Subcutaneous abdominal adipose tissue (tissue), 5 donors: Measurements from ENCODE around the gene STRBP.

Source experiments
- H3K27ac ChIP-seq: one replicate; pipeline ENCODE4 v1.7.0; 2013; ENCODE audit warnings: low read depth, mild to moderate bottlenecking, inconsistent platforms, low read length, moderate library complexity
- H3K27me3 ChIP-seq, 5 donors: one replicate each; pipeline ENCODE4 v1.7.0; 2013; ENCODE audit warnings: low read length in 5 of 5, inconsistent platforms in 1 of 5; ENCODE audit not compliant: control insufficient read depth in 5 of 5, insufficient read depth in 4 of 5
- H3K36me3 ChIP-seq, 5 donors: one replicate each; pipeline ENCODE4 v1.7.0; 2013; ENCODE audit warnings: low read length in 5 of 5; ENCODE audit not compliant: control insufficient read depth in 5 of 5, insufficient read depth in 5 of 5
- H3K4me1 ChIP-seq, 5 donors: one replicate each; pipeline ENCODE4 v1.7.0; 2013; ENCODE audit warnings: low read length in 5 of 5, mild to moderate bottlenecking in 3 of 5, moderate library complexity in 1 of 5; ENCODE audit not compliant: control insufficient read depth in 5 of 5, insufficient read depth in 5 of 5
- H3K4me3 ChIP-seq, 5 donors: one replicate each; pipeline ENCODE4 v1.7.0; 2013; ENCODE audit warnings: low read length in 5 of 5, low read depth in 1 of 5
- H3K9ac ChIP-seq, 5 donors: one replicate each; pipeline ENCODE4 v1.7.0; 2013; ENCODE audit warnings: low read length in 5 of 5, mild to moderate bottlenecking in 4 of 5, moderate library complexity in 3 of 5
- H3K9me3 ChIP-seq, 5 donors: one replicate each; pipeline ENCODE4 v1.7.0; 2013; ENCODE audit warnings: low read length in 5 of 5; ENCODE audit not compliant: control insufficient read depth in 5 of 5
- donor health status: healthy.
- donor health status: healthy.
- donor health status: healthy.
- donor health status: healthy.
- donor health status: healthy.

The STRBP gene

DNA sequence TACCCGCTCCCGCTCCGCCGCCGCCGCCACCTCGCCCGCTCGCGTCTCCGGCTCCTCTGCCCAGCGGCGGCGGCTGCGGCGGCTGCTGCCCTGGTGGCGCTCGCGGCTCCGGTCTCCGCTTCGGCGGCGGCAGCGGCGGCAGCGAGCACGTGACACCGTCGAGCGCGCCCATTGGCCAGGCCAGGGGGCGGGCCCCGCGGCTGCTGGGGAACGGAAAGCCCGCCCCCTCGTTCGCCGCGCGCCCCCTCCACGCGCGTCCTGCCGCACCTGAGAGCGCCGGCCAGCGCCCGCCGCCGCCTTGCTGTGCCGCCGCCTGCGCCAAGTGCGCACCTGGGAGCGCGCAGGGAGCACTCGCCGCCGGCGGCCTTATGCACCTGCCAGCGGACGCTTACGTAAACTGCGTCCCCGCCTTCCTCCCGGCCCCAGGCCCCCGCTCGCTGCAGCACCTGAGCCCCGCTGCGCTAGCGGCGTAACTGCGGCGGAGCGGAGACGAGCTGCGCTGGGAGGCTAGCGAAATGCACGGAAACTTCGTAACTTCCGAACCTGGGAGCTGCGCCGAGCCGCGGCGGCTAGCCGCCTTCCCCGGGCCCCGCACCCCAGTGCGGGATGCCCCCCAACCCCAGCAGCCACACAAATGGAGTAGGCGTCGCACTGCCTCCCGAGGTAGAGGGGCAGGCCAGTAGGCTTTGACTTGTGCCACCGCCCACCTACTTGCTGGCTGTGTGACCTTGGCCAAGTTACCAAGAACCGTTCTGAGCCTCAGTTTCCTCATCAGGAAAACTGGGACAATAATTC is at the start of gene STRBP:
Gene STRBP, minus strand, starts transcription at position 122 of the 795 bp plus-strand sequence. CDS start 84,452 bp downstream, outside the sequence.
- no peaks in the 10 kb centered on the region for H3K9me3 ChIP-seq
- peaks cover 3 to 18% (median 16%) of the 10 kb centered on the region in 5 donors for H3K4me1 ChIP-seq
- no peaks in the 10 kb centered on the region for H3K27me3 ChIP-seq
- H3K27ac ChIP-seq: no peak within 1 kb of the TSS
- peak within 1 kb of the TSS; percentile 66 to 94 (median 86) for H3K4me3 ChIP-seq
- H3K36me3 ChIP-seq: no peaks in the 10 kb centered on the region
- peak within 1 kb of the TSS in 4 of 5 donors; percentile 66 to 82 (median 76) for H3K9ac ChIP-seq

GRCh38 chr9:123316053-123316718 is 47.8 kb upstream of the STRBP start:
- Histone ChIP-seq H3K9ac (no peak overlapping the region), H3K4me3 (no peak overlapping the region), H3K36me3 (no peaks in the 10 kb centered on the region), H3K4me1 (no peaks in the 10 kb centered on the region), H3K27me3 (no peaks in the 10 kb centered on the region), H3K9me3 (no peaks in the 10 kb centered on the region), H3K27ac (no peak overlapping the region)

DNA sequence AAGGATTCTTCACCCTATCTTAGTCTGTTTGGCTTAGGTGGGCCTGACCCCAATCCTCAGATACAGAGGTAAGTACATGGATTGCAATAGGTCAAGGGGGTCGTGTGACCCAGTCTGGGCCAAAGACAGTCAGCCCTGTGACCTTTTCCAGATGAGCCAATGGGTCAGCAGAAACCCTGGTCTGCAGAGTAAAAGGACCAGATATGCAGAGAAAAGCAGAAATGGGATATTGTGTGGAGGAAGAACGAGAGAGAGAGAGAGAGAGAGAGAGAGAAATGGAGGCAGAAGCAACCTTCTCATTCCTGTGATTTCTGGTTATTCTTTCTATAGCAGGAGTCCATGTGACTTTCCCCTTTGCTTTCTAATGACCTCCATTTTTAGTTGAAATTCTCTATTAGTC is 47.2 kb upstream of the STRBP start:
- Histone ChIP-seq H3K4me3 (no peak overlapping the region), H3K9ac (no peak overlapping the region), H3K4me1 (no peaks in the 10 kb centered on the region), H3K36me3 (no peaks in the 10 kb centered on the region), H3K27ac (no peak overlapping the region), H3K9me3 (no peaks in the 10 kb centered on the region), H3K27me3 (no peaks in the 10 kb centered on the region)

DNA sequence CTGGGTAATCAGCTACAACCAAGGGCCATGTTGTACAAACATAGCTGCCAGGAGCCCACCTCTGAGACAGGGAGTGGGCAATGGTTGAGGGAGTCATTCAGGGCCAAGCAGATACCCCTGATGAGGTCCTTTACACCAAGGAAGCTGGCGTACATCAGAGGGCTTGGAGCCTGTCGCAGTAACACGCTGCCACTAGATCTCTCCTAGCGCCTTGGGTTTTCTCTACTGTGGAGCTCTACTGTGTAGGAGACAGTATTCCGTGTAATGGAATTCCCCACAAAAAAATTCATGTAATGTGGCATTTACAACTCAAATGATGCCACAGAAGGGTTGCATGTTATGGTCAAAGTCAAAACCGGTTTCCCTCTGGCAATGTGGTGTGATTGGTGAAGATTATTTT is 46.2 kb upstream of the STRBP start:
- no peak overlapping the region for H3K9ac ChIP-seq
- H3K4me1 ChIP-seq: no peaks in the 10 kb centered on the region
- H3K9me3 ChIP-seq: no peaks in the 10 kb centered on the region
- no peak overlapping the region for H3K4me3 ChIP-seq
- no peak overlapping the region for H3K27ac ChIP-seq
- no peaks in the 10 kb centered on the region for H3K27me3 ChIP-seq
- H3K36me3 ChIP-seq: no peaks in the 10 kb centered on the region

- Histone ChIP-seq H3K27ac (no peak overlapping the region), H3K4me1 (peaks cover 0 to 7% (median 3%) of the 10 kb centered on the region in 5 donors), H3K9me3 (no peaks in the 10 kb centered on the region), H3K4me3 (no peak overlapping the region), H3K27me3 (no peaks in the 10 kb centered on the region), H3K36me3 (no peaks in the 10 kb centered on the region), H3K9ac (no peak overlapping the region)
Measured at GRCh38 chr9:123312306-123312877, 44.0 kb upstream of the STRBP start.

DNA sequence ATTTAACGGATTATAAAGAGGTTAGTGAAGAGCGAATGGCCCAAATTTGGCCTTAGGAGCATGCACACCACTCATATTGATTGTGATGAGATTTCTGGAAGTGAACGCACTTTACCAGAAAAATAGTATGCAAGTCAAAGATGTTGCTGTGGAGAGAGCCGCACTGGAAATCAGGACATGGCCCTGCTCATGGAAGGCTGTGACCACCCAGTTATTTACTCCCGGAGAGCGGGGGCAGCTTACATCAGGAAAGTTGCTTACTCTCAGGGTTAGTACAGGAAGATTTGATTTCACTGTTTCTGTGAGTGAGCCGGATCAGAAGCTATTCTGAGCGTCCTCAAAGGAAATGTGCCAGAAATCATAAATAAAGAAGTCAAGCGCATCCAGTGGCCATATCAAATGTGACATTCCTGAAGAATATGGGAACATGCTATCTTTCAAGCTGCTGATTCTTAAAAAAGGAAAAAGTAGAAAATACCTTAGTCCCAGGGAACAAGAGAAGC is 42.9 kb upstream of the STRBP start:
- no peaks in the 10 kb centered on the region for H3K27me3 ChIP-seq
- no peak overlapping the region for H3K27ac ChIP-seq
- H3K4me3 ChIP-seq: no peak overlapping the region
- peaks cover 0 to 18% (median 13%) of the 10 kb centered on the region in 5 donors for H3K4me1 ChIP-seq
- H3K9me3 ChIP-seq: no peaks in the 10 kb centered on the region
- H3K36me3 ChIP-seq: no peaks in the 10 kb centered on the region
- H3K9ac ChIP-seq: no peak overlapping the region

DNA sequence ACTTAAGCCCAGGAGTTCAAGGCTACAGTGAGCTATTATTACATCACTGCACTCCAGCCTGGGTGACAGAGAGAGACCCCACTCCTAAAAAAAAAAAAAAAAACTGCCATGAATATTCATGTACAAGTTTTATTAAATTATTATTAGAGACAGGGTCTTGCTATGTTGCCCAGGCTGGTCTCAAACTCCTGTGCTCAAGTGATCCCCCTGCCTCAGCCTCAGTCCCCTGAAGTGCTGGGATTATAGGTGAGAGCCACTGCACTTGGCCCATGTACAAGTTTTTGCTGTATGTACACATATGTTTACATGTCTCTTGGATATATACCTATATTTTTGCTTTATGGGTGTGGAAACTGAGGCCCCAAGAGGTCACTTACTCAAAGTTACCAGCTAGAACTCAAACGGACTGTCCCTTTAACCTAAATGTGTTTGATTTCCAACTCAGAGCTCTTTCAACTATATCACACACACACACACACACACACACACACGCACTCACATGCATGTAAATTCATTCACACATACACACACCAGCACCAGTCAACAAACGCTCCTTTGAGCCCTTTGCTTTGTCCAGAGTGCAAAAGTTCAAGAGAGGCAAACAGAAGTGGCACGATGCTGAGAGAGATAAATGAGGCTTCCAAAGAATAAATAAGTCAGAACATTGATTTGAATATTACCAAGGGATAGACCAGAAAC is 42.3 kb upstream of the STRBP start:
- Histone ChIP-seq H3K9ac (no peak overlapping the region), H3K27ac (no peak overlapping the region), H3K4me1 (peaks cover 0 to 22% (median 13%) of the 10 kb centered on the region in 5 donors), H3K27me3 (no peaks in the 10 kb centered on the region), H3K9me3 (no peaks in the 10 kb centered on the region), H3K4me3 (no peak overlapping the region), H3K36me3 (no peaks in the 10 kb centered on the region)

GRCh38 chr9:123309611-123310010 is 41.2 kb upstream of the STRBP start:
- Histone ChIP-seq H3K27me3 (no peaks in the 10 kb centered on the region), H3K36me3 (no peaks in the 10 kb centered on the region), H3K9ac (no peak overlapping the region), H3K9me3 (no peaks in the 10 kb centered on the region), H3K4me1 (peaks cover 0 to 22% (median 13%) of the 10 kb centered on the region in 5 donors), H3K4me3 (no peak overlapping the region), H3K27ac (no peak overlapping the region)

DNA sequence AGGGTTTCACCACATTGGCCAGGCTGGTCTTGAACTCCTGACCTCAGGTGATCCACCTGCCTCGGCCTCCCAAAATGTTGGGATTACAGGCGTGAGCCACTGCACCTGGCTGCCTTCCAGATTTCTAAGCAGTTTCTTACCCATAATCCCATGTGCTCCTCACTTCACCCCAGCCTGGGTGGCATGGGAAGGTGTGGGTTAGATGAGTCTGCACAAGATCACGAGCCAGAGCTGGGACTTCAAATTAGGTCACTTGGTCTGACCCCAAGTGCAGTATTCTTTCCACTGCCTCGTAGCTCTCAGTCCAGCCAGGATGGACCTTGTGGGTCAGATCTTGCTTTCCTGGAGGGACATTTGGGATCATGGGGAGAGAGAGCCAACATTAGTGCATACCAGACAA is 37.5 kb upstream of the STRBP start:
- Histone ChIP-seq H3K36me3 (no peaks in the 10 kb centered on the region), H3K27me3 (peaks cover 0 to 5% (median 0%) of the 10 kb centered on the region in 5 donors), H3K9ac (no peak overlapping the region), H3K4me3 (no peak overlapping the region), H3K4me1 (peaks cover 0 to 22% (median 13%) of the 10 kb centered on the region in 5 donors), H3K9me3 (no peaks in the 10 kb centered on the region), H3K27ac (no peak overlapping the region)
